Liver (tissue), 9 donors: Measurements from ENCODE around the gene ANXA10. TPM values are rescaled to one million over a fixed set of nuclear protein-coding genes. Genes with fewer than 3 reads are reported as not detected.

Experiments used
- DNase-seq: peaks from one replicate; pipeline ENCODE4 v3.0.0-alpha.2; 2017; ENCODE audit warnings: low spot score
- H3K27ac ChIP-seq, 2 donors: one replicate each; pipeline ENCODE4 v1.7.0; 2013; ENCODE audit warnings: inconsistent platforms in 2 of 2, low read length in 2 of 2, control low read depth in 1 of 2, low read depth in 1 of 2, mild to moderate bottlenecking in 1 of 2
- H3K27me3 ChIP-seq, 4 donors: one replicate each; pipeline versions ENCODE4 v1.6.1 to v1.7.0; 2013; ENCODE audit warnings: low read length in 3 of 4, inconsistent platforms in 1 of 4, mild to moderate bottlenecking in 1 of 4, moderate library complexity in 1 of 4; ENCODE audit not compliant: control insufficient read depth in 4 of 4, insufficient read depth in 4 of 4
- H3K36me3 ChIP-seq, 4 donors: one replicate each; pipeline versions ENCODE4 v1.6.1 to v1.7.0; 2013; ENCODE audit warnings: low read length in 3 of 4, mild to moderate bottlenecking in 3 of 4, low read depth in 1 of 4, moderate library complexity in 1 of 4; ENCODE audit not compliant: control insufficient read depth in 4 of 4, insufficient read depth in 3 of 4
- H3K4me1 ChIP-seq, 4 donors: one replicate each; pipeline versions ENCODE4 v1.6.1 to v1.7.0; 2013; ENCODE audit warnings: low read length in 3 of 4, mild to moderate bottlenecking in 3 of 4, moderate library complexity in 1 of 4; ENCODE audit not compliant: control insufficient read depth in 4 of 4, insufficient read depth in 4 of 4
- H3K4me3 ChIP-seq, 3 donors: one replicate each; pipeline versions ENCODE4 v1.6.1 to v1.7.0; 2013; ENCODE audit warnings: low read length in 3 of 3, control low read depth in 1 of 3, low read depth in 1 of 3, mild to moderate bottlenecking in 1 of 3
- H3K9ac ChIP-seq, 2 donors: one replicate each; pipeline ENCODE4 v1.7.0; 2013; ENCODE audit warnings: low read length in 2 of 2, mild to moderate bottlenecking in 2 of 2, moderate library complexity in 2 of 2, control low read depth in 1 of 2, low read depth in 1 of 2
- H3K9me3 ChIP-seq, 4 donors: one replicate each; pipeline versions ENCODE4 v1.6.1 to v1.7.0; 2013; ENCODE audit warnings: low read length in 3 of 4; ENCODE audit not compliant: control insufficient read depth in 4 of 4
- EGR1 ChIP-seq, 2 donors: IDR thresholded peaks; 2 replicates each; pipeline ENCODE4 v1.6.1; 2016 to 2018; ENCODE audit warnings: antibody characterized with exemption in 2 of 2, low read depth in 2 of 2
- FOXA1 ChIP-seq: IDR thresholded peaks from 2 replicates; pipeline ENCODE4 v1.6.1; 2016; ENCODE audit warnings: antibody characterized with exemption
- FOXA2 ChIP-seq: IDR thresholded peaks from 2 replicates; pipeline ENCODE4 v1.6.1; 2016; ENCODE audit warnings: antibody characterized with exemption
- GABPA ChIP-seq, 2 donors: IDR thresholded peaks in 1 of 2; conservative IDR thresholded peaks in 1 of 2; 2 replicates each; pipeline ENCODE4 v1.6.1; 2016; ENCODE audit warnings: antibody characterized with exemption in 2 of 2, mild to moderate bottlenecking in 1 of 2, moderate library complexity in 1 of 2
- HNF4A ChIP-seq, 2 donors: conservative IDR thresholded peaks; 2 replicates each; pipeline ENCODE4 v1.6.1; 2016; ENCODE audit warnings: antibody characterized with exemption in 2 of 2, mild to moderate bottlenecking in 2 of 2
- HNF4G ChIP-seq: IDR thresholded peaks from 2 replicates; pipeline ENCODE4 v1.6.1; 2016; ENCODE audit warnings: antibody characterized with exemption
- JUND ChIP-seq, 2 donors: IDR thresholded peaks; 2 replicates each; pipeline ENCODE4 v1.6.1; 2016; ENCODE audit warnings: antibody characterized with exemption in 2 of 2
- NR2F2 ChIP-seq: IDR thresholded peaks from 2 replicates; pipeline ENCODE4 v1.6.1; 2016; ENCODE audit warnings: antibody characterized with exemption
- RAD21 ChIP-seq, 2 donors: IDR thresholded peaks; 2 replicates each; pipeline ENCODE4 v1.6.1; 2016; ENCODE audit warnings: antibody characterized with exemption in 2 of 2, mild to moderate bottlenecking in 2 of 2
- RXRA ChIP-seq, 2 donors: IDR thresholded peaks; 2 replicates each; pipeline ENCODE4 v1.6.1; 2017 to 2018; ENCODE audit warnings: antibody characterized with exemption in 2 of 2, mild to moderate bottlenecking in 1 of 2
- SP1 ChIP-seq: IDR thresholded peaks from 2 replicates; pipeline ENCODE4 v1.6.1; 2018; ENCODE audit warnings: antibody characterized with exemption, mild to moderate bottlenecking
- TAF1 ChIP-seq: conservative IDR thresholded peaks from 2 replicates; pipeline ENCODE4 v1.6.1; 2016; ENCODE audit warnings: antibody characterized with exemption, mild to moderate bottlenecking
- YY1 ChIP-seq: IDR thresholded peaks from 2 replicates; pipeline ENCODE4 v1.6.1; 2016; ENCODE audit warnings: antibody characterized with exemption, mild to moderate bottlenecking
- WGBS: extraction: QIAGEN DNeasy Blood & Tissue Kit; methylation state at CpG from one replicate; pipeline ENCODE4 v1.1.7; 2013; 5-methylcytosine and 5-hydroxymethylcytosine counted together
- polyA plus RNA-seq, 2 donors: library from polyadenylated mRNA; stranded (reverse) in 1 of 2; unstranded in 1 of 2; fragments of 200-250 nt in 1 of 2; fragments of >200 nt in 1 of 2; fragmentation: Nextera tagmentation in 1 of 2; extraction: Ambion mirVana in 1 of 2; gene quantifications; one replicate each; pipeline versions ENCODE4 v1.2.1 to v1.2.3, GENCODE V29; 2013 to 2015
- total RNA-seq, 2 donors: library from RNA; depleted of rRNA; stranded (reverse); fragments of >200 nt; gene quantifications; one replicate each; pipeline ENCODE4 v1.2.3, GENCODE V29; 2014
- TF ChIP-seq, protein P1 (sequence below): IDR thresholded peaks from 2 replicates; pipeline ENCODE4 v1.6.1; 2016; ENCODE audit warnings: antibody characterized with exemption
- TF ChIP-seq, protein P2 (sequence below): IDR thresholded peaks from 2 replicates; pipeline ENCODE4 v1.6.1; 2016; ENCODE audit warnings: antibody characterized with exemption
- TF ChIP-seq, protein P3 (sequence below): IDR thresholded peaks from 2 replicates; pipeline ENCODE4 v1.6.1; 2016; ENCODE audit warnings: antibody characterized with exemption
- TF ChIP-seq, protein P4 (sequence below): IDR thresholded peaks from 2 replicates; pipeline ENCODE4 v1.6.1; 2016; ENCODE audit warnings: antibody characterized with exemption, mild to moderate bottlenecking
- TF ChIP-seq, protein P5 (sequence below): fragments of 150-350 bp; IDR thresholded peaks from 2 replicates; pipeline ENCODE4 v1.5.1; 2017; ENCODE audit warnings: improper control_type of control experiment, low read depth, low read length; ENCODE audit not compliant: missing input control
- donor health status: healthy.
- donor health status: healthy.
- donor health status: healthy.
- donor health status: healthy.
- donor health status: healthy.

ANXA10 gene
- total and polyA plus RNA-seq, 4 donors: 6.3 to 45.4 (median 28.3) TPM

DNA sequence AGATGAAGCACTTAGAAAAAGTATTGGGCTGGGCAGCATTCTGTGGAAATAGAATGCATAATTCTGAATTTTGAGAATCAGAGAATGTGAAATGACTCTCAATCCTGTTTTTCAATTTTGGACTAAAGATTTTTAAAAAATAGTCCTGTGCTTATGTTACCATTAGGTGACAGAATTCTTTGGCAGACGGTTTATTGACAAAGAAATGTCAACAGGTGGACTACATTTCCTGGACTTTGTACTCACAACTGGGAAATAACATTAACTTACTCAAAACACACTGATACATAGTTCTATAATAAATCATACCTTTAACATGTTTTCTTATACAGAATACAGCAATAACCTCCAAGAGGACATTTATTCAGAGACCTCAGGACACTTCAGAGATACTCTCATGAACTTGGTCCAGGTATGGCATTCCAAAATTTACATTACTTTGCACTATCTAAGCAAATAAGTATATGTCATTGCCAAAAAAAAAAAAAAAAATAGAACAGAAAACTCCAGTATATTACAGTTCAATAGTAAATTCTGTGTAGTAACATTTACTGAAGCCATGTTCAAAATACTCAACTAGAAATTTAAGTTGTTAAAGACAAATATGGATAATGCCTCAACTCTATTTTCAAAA lies 72.7 kb downstream of the ANXA10 start:
- Histone ChIP-seq H3K36me3 (no peaks in the 10 kb centered on the region), H3K4me1 (peaks cover 1 to 29% (median 17%) of the 10 kb centered on the region in 4 donors), H3K9ac (peak overlapping the region; percentile 71 to 90), H3K27me3 (no peaks in the 10 kb centered on the region), H3K4me3 (peak overlapping the region; percentile 49 to 73 (median 53)), H3K27ac (peak overlapping the region; percentile 92 to 97), H3K9me3 (no peaks in the 10 kb centered on the region)
- 21% methylated on average over 1 of the region's 1 CpG for WGBS
- no peak for DNase-seq
- TF ChIP-seq YY1 (peak; percentile 71), HNF4A (conservative IDR thresholded peaks at IDR 0.05) (peak; percentile 92 to 93), HNF4G (peak; percentile 82), FOXA2 (peak; percentile 96), RAD21 (IDR thresholded peaks at IDR 0.05) (no peak), TAF1 (no peak), JUND (IDR thresholded peaks at IDR 0.05) (peak in 1 of 2 donors; percentile 17), RXRA (IDR thresholded peaks at IDR 0.05) (no peak), FOXA1 (peak; percentile 90), EGR1 (IDR thresholded peaks at IDR 0.05; ENCODE audit: low read depth in 2 of 2) (no peak), GABPA (IDR thresholded peaks at IDR 0.05 in 1 of 2, conservative IDR thresholded peaks at IDR 0.05 in 1 of 2) (no peak), NR2F2 (no peak), SP1 (peak; percentile 91)
- TF ChIP-seq, protein P1, sequence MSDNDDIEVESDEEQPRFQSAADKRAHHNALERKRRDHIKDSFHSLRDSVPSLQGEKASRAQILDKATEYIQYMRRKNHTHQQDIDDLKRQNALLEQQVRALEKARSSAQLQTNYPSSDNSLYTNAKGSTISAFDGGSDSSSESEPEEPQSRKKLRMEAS: peak; percentile 21
- TF ChIP-seq, protein P2, sequence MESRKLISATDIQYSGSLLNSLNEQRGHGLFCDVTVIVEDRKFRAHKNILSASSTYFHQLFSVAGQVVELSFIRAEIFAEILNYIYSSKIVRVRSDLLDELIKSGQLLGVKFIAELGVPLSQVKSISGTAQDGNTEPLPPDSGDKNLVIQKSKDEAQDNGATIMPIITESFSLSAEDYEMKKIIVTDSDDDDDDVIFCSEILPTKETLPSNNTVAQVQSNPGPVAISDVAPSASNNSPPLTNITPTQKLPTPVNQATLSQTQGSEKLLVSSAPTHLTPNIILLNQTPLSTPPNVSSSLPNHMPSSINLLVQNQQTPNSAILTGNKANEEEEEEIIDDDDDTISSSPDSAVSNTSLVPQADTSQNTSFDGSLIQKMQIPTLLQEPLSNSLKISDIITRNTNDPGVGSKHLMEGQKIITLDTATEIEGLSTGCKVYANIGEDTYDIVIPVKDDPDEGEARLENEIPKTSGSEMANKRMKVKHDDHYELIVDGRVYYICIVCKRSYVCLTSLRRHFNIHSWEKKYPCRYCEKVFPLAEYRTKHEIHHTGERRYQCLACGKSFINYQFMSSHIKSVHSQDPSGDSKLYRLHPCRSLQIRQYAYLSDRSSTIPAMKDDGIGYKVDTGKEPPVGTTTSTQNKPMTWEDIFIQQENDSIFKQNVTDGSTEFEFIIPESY: no peak
- TF ChIP-seq, protein P3, sequence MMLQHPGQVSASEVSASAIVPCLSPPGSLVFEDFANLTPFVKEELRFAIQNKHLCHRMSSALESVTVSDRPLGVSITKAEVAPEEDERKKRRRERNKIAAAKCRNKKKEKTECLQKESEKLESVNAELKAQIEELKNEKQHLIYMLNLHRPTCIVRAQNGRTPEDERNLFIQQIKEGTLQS: no peak
- TF ChIP-seq, protein P4, sequence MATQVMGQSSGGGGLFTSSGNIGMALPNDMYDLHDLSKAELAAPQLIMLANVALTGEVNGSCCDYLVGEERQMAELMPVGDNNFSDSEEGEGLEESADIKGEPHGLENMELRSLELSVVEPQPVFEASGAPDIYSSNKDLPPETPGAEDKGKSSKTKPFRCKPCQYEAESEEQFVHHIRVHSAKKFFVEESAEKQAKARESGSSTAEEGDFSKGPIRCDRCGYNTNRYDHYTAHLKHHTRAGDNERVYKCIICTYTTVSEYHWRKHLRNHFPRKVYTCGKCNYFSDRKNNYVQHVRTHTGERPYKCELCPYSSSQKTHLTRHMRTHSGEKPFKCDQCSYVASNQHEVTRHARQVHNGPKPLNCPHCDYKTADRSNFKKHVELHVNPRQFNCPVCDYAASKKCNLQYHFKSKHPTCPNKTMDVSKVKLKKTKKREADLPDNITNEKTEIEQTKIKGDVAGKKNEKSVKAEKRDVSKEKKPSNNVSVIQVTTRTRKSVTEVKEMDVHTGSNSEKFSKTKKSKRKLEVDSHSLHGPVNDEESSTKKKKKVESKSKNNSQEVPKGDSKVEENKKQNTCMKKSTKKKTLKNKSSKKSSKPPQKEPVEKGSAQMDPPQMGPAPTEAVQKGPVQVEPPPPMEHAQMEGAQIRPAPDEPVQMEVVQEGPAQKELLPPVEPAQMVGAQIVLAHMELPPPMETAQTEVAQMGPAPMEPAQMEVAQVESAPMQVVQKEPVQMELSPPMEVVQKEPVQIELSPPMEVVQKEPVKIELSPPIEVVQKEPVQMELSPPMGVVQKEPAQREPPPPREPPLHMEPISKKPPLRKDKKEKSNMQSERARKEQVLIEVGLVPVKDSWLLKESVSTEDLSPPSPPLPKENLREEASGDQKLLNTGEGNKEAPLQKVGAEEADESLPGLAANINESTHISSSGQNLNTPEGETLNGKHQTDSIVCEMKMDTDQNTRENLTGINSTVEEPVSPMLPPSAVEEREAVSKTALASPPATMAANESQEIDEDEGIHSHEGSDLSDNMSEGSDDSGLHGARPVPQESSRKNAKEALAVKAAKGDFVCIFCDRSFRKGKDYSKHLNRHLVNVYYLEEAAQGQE: peak; percentile 42
- TF ChIP-seq, protein P5, sequence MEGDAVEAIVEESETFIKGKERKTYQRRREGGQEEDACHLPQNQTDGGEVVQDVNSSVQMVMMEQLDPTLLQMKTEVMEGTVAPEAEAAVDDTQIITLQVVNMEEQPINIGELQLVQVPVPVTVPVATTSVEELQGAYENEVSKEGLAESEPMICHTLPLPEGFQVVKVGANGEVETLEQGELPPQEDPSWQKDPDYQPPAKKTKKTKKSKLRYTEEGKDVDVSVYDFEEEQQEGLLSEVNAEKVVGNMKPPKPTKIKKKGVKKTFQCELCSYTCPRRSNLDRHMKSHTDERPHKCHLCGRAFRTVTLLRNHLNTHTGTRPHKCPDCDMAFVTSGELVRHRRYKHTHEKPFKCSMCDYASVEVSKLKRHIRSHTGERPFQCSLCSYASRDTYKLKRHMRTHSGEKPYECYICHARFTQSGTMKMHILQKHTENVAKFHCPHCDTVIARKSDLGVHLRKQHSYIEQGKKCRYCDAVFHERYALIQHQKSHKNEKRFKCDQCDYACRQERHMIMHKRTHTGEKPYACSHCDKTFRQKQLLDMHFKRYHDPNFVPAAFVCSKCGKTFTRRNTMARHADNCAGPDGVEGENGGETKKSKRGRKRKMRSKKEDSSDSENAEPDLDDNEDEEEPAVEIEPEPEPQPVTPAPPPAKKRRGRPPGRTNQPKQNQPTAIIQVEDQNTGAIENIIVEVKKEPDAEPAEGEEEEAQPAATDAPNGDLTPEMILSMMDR: no peak
